ENCODE data around the gene GATA1.
"Not testable (repeated sequence)": the region's sequence is repeated elsewhere in the genome, so short reads cannot be mapped to it uniquely, and the experiment has no call there.

Gene GATA1

DNA sequence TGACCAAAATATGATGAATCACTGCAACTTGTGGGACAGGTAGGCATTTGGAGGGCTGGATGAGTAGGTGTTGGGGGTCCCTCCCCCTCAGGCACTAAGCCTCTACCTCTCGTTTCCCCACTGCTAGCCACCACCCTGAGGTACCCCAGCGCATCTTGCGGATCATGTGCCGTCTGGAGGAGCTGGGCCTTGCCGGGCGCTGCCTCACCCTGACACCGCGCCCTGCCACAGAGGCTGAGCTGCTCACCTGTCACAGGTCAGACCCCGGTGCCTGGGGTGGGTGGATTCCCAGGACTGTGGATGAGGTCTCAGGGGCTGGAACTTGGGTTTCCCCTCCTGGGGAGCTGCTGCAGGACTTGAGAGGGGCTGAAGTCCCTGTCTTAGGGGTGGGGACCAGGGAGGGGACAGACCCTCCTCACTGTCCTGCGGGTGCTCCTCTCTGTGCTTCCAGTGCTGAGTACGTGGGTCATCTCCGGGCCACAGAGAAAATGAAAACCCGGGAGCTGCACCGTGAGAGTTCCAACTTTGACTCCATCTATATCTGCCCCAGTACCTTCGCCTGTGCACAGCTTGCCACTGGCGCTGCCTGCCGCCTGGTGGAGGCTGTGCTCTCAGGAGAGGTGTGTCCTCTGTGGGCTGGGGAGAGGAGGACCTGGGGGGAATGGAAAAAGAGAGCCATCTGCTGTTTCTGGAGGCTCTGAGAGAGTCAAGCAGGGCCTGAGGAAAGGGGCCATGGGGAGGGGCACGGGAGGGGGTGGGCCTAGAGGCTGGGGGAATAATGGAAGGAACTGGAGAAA is 29.8 kb downstream of the GATA1 start:
- DNase-seq = no peak

DNA sequence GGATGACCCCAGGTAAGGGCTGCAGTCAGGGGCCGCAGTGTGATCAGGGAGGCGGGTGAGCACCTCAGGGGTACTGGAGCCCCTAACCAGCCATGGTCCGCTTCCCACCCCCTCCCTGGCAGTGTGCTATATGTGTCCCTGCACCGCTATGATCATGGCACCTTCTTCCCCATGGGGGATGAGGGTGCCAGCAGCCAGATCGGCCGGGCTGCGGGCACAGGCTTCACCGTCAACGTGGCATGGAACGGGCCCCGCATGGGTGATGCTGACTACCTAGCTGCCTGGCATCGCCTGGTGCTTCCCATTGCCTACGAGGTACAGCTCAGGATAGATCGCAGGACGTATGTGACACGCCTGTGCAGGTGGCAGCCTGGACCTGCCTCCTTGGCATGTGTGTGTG is 31.7 kb downstream of the GATA1 start:
- no peak for DNase-seq

DNA sequence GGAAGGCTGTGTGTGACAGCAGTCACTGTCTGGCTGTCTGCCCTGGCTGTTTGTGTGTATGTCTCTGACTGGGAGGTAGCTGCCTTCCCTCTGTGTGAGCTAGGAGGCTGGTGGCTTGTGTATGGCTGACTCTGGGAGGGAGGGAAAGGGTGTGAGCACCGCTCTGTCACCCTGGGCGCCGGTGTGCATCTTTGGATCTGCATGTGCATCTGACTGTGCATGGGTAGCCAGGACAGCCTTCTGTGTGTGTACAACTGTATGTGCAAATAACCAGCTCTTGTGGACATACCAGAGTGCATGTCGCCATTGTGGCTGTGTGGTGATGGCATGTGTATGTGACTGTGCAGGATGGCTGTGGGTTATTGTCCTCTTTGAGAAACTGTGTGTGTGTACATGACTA is 32.5 kb downstream of the GATA1 start:
- no peak for DNase-seq

GRCh38 chrX:48819394-48819793 is 33.0 kb downstream of the GATA1 start:
- not testable (repeated sequence) for DNase-seq

- no peak for DNase-seq
Measured at GRCh38 chrX:48823053-48823452, 36.7 kb downstream of the GATA1 start.

- no peak for DNase-seq
Measured at GRCh38 chrX:48824066-48824465, 37.7 kb downstream of the GATA1 start.

- no peak for DNase-seq
Measured at GRCh38 chrX:48826135-48826875, 39.9 kb downstream of the GATA1 start, which contains the start of gene ERAS. Gene ERAS, plus strand, starts transcription at chrX:48826513. Its CDS starts 2,611 bp downstream, at chrX:48829124.

- no peak for DNase-seq
Measured at GRCh38 chrX:48826876-48827653, 40.7 kb downstream of the GATA1 start.

GRCh38 chrX:48827654-48827968 is 41.2 kb downstream of the GATA1 start:
- no peak for DNase-seq

- DNase-seq = no peak
Measured at GRCh38 chrX:48829016-48829735, 42.8 kb downstream of the GATA1 start.

DNA sequence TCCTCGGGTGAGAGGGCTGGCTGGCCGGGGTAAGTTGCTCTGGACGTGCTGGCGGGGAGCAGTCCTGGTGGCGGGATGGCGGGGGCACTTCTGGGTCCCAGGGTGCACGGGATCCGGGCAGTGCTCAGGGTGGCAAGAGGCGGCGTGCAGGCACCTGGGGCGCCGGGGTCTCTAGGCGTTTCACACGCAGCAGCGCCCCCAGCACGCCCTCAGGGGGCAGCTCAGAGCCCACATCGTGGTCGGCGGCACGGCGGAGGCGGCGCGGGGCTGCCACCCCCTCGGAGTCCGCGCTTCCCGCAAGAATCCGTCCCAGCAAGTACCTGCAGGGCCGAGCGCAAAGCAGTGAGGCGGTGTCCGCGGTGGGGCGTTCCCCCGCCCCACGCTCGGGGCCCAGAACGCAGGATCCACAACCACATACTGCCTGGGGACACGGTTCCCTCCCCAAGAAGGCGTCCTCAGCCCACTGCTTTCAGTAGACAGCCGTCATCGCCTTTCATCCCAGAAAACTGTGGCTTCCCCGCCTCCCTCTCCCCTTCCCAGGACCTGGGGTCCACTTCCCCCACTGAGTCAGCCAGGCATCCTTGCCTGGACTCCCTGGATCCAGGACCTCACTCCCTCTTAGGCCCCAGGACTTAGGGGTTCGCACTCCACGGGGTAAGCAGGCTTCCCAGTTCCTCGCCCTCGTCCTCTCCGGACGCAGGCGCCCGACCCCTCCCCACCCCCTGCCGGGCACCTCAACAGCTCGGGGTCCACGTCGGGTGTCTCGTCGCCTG is 44.9 kb downstream of the GATA1 start:
- DNase-seq = no peak

DNA sequence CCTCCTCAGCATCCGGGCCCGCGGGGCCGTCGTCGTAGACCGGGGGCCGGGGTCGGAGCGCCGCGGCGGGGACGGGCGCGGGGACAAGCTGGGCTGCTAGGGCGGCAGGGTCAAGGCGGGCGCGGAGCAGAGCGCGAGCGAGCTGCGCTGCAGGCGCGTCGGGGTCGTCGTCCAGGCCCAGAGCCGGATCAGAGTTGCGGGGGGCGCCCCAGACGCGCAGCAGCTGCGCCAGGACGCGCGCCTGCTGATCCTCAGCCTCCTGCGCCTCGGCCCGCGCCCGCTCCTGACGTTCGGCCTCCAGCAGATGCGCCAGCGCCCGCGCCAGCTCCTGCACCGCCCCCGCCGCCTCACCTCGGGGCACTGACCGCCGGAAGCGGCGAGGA is 45.5 kb downstream of the GATA1 start:
- no peak for DNase-seq

DNA sequence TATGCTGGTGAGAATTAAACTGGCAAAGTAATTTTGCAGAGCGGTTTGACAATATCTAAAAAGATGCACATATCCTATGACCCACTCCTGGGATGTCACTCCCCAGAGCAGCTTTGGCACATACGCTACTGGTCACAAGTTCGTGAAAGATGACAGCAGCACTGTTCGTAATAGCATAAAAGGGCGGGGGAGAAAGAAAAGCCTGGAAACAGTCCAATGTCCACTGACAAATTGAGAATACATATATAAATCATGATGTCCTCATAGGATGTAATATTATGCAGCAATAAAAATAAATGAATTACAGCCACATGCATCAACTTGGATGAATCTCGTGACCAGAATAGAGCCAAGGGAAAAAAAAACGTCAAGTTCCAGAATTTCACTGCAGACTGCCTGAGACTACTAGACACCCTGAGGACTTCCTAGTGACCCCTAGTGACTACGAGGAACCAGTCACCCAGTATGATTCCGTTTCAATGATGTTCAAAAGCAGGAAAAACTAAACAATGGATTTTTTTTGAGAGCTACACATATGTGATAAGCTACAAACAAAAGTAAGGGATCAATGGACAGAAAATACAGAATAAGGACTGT is 47.2 kb downstream of the GATA1 start:
- DNase-seq = no peak

DNA sequence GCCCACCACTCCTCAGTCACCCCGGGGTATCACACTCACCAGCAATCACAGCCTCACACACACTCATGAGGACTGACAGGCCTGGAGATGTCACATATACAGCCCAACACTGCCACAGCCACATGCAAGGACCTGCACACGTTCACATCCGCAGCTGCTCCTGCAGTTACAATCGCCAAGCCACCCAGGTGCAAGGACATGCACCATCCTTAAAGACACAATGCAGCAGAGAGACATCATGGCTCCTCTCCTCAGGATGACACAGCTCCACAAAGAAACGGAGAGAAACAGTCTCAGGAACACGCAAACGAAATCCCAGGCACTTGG is 48.0 kb downstream of the GATA1 start:
- no peak for DNase-seq

DNA sequence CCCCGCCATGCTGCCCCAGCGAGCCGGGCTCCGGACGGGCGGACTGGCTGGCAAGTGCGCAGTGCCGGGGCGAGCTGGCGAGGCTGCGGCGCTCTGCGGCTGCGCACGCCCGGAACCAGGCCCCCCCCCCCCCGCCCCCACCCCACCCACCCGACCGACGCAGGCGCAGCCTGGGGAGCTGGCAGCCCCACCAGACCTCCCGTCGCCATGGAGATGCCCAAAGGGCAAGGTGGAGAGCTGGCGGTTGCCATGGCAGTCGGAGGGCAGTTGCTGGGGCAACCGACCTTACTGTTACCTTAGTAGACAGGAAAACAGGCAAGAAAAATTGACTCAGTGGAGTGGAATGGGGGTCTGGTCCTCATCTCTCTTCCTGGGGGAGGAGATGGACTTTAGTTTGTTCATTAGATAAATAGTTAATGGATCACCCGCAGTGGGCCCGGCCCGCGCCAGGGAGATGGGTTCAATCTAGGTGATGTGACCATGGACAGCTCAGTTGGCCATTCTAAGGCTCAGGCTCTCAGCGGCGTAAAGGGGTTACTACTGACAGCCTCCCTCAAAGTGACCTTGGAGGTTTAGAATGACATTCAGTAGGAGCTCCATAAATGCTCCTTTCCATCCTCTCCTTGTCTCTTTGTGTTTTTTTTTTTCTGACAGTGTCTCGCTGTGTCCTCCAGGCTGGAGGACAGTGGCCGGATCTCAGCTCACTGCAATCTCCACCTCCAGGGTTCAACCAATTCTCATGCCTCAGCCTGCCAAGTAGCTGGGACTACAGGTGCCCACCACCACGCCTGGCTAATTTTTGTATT is 49.3 kb downstream of the GATA1 start, which contains the start of gene PCSK1N:
PCSK1N (minus strand) TSS at position 87 of the 806 bp plus-strand sequence; CDS start at position 9, 78 bp downstream.
- DNase-seq = no peak

GRCh38 chrX:48839686-48840085 is 53.3 kb downstream of the GATA1 start:
- DNase-seq = no peak
